ENCODE data around the gene SNX20. TPM values are rescaled to one million over a fixed set of nuclear protein-coding genes. Genes with fewer than 3 reads are reported as not detected.
A peak's percentile ranks its signal among the peaks of the same experiment; 100 is the strongest.

The SNX20 gene
- total and polyA plus RNA-seq, 2 of the 13 experiments (the other 11 are each of a cell fraction or from before 2014, with no cell fraction given), result not detected

DNA sequence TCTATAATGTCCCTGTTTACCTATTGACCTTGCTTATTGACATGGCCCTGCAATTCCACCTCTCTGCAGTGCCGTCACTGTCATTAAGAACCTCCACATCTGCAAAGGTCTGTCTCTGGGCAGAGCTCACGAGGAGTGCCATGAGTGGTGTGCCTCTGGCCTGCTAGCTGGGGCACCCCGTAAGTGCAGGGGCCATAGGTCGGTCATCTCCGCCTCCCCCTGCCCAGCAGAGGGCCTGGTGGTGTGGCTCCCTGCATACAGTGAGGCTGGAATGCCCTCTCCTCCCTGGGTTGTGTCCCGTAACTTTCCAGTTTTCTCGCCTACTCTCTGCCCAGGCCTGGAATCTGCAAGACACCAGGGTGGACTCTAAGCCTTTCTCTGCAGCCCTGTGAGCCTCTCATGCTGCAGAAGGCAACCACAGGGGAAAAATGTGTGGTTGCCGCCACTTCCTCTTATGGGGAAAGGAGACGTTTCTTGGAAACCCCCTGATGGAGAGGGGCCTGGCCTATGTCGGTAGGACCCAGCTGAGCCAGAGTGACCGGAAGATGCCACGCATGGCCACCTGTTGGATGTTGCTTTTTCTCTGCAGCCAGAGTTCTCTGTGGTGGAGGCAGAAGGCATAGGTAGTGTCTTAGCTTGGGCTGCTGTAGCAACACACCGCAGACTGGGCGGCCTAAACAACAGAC lies 2.7 kb upstream of the SNX20 start (continued):
- no peak for TF ChIP-seq ZNF710 (CRISPR knock-in tag; IDR thresholded peaks at IDR 0.05; ENCODE audit: borderline replicate concordance)
- TF ChIP-seq, protein P1, sequence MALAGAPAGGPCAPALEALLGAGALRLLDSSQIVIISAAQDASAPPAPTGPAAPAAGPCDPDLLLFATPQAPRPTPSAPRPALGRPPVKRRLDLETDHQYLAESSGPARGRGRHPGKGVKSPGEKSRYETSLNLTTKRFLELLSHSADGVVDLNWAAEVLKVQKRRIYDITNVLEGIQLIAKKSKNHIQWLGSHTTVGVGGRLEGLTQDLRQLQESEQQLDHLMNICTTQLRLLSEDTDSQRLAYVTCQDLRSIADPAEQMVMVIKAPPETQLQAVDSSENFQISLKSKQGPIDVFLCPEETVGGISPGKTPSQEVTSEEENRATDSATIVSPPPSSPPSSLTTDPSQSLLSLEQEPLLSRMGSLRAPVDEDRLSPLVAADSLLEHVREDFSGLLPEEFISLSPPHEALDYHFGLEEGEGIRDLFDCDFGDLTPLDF (CRISPR knock-in tag; IDR thresholded peaks at IDR 0.05), result no peak
- no peak for TF ChIP-seq ARNTL (CRISPR knock-in tag; IDR thresholded peaks at IDR 0.05)
- no peak for TF ChIP-seq CBX1 (IDR thresholded peaks at IDR 0.05; ENCODE audit: low read depth)
- TF ChIP-seq REL (CRISPR knock-in tag; conservative IDR thresholded peaks at IDR 0.05), result no peak
- TF ChIP-seq ARID5B (CRISPR knock-in tag; IDR thresholded peaks at IDR 0.05), result no peak
- TF ChIP-seq ZNF501 (CRISPR knock-in tag; IDR thresholded peaks at IDR 0.05), result no peak
- TF ChIP-seq ZFP1 (CRISPR knock-in tag; IDR thresholded peaks at IDR 0.05), result no peak
- TF ChIP-seq CC2D1A (CRISPR knock-in tag; IDR thresholded peaks at IDR 0.05), result no peak
- no peak for TF ChIP-seq RORA (CRISPR knock-in tag; IDR thresholded peaks at IDR 0.05)
- TF ChIP-seq, protein P2, sequence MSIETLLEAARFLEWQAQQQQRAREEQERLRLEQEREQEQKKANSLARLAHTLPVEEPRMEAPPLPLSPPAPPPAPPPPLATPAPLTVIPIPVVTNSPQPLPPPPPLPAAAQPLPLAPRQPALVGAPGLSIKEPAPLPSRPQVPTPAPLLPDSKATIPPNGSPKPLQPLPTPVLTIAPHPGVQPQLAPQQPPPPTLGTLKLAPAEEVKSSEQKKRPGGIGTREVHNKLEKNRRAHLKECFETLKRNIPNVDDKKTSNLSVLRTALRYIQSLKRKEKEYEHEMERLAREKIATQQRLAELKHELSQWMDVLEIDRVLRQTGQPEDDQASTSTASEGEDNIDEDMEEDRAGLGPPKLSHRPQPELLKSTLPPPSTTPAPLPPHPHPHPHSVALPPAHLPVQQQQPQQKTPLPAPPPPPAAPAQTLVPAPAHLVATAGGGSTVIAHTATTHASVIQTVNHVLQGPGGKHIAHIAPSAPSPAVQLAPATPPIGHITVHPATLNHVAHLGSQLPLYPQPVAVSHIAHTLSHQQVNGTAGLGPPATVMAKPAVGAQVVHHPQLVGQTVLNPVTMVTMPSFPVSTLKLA (IDR thresholded peaks at IDR 0.05), result no peak
- TF ChIP-seq ISX (CRISPR knock-in tag; conservative IDR thresholded peaks at IDR 0.05), result no peak
- TF ChIP-seq POLR2AphosphoS2 (IDR thresholded peaks at IDR 0.05; ENCODE audit: low read depth, low read length), result no peak
- no peak for TF ChIP-seq SMC3 (IDR thresholded peaks at IDR 0.05; ENCODE audit: low read length)
- no peak for TF ChIP-seq ZNF749 (CRISPR knock-in tag; IDR thresholded peaks at IDR 0.05; ENCODE audit: borderline replicate concordance)
- 0 out of 2 replicates have a peak, but pooled peaks have one; percentile 46 for TF ChIP-seq ZNF572 (CRISPR knock-in tag; IDR thresholded peaks at IDR 0.05)
- TF ChIP-seq POGZ (CRISPR knock-in tag; IDR thresholded peaks at IDR 0.05), result no peak
- TF ChIP-seq KMT2B (CRISPR knock-in tag; IDR thresholded peaks at IDR 0.05), result no peak
- no peak for TF ChIP-seq BCL6 (CRISPR knock-in tag; IDR thresholded peaks at IDR 0.05)
- TF ChIP-seq ZBTB43 (CRISPR knock-in tag; conservative IDR thresholded peaks at IDR 0.05), result no peak

Measured in HepG2 (cell line).